H1 (cell line): Measurements from ENCODE around the gene CCDC89. TPM values are rescaled to one million over a fixed set of nuclear protein-coding genes. Genes with fewer than 3 reads are reported as not detected.

ENCODE experiments used
- BACH1 ChIP-seq: IDR thresholded peaks from 2 replicates; pipeline ENCODE4 v1.6.1; 2012; ENCODE audit warnings: low read length, improper control_type of control experiment
- CEBPB ChIP-seq: IDR thresholded peaks from 2 replicates; pipeline ENCODE4 v1.6.1; 2012; ENCODE audit warnings: low read depth, low read length
- E2F6 ChIP-seq: IDR thresholded peaks from 2 replicates; pipeline ENCODE4 v1.6.1; 2012; ENCODE audit warnings: inconsistent platforms
- RFX5 ChIP-seq: IDR thresholded peaks from 2 replicates; pipeline ENCODE4 v1.6.1; 2011; ENCODE audit warnings: low read depth, low read length, improper control_type of control experiment, borderline replicate concordance
- RNF2 ChIP-seq: fragments of 200-900, 300-1000 bp; sonication (generic); IDR thresholded peaks from 2 replicates; pipeline ENCODE4 v1.7.1; 2016; ENCODE audit warnings: borderline replicate concordance, low read depth, mild to moderate bottlenecking, antibody characterized with exemption, low read length; ENCODE audit not compliant: poor library complexity, severe bottlenecking; ENCODE audit errors: missing control alignments
- SAP30 ChIP-seq: fragments of 300-600 bp; sonication (generic); IDR thresholded peaks from 2 replicates; pipeline ENCODE4 v1.7.1; 2012; ENCODE audit warnings: low read length, moderate library complexity, mild to moderate bottlenecking, inconsistent platforms; ENCODE audit not compliant: insufficient read depth, insufficient replicate concordance
- TAF1 ChIP-seq: IDR thresholded peaks from 2 replicates; pipeline ENCODE4 v1.6.1; 2011; ENCODE audit warnings: mild to moderate bottlenecking, low read depth, low read length
- polyA plus RNA-seq, 7 experiments: library from polyadenylated mRNA; depleted of rRNA in 3 of 7; stranded (reverse) in 5 of 7; unstranded in 2 of 7; fragments of >200 nt in 5 of 7; fragments of 200-250 nt in 2 of 7; gene quantifications; 1 replicate in 5 of 7; 2 replicates in 1 of 7; 4 replicates in 1 of 7; pipeline versions ENCODE4 v1.2.1 to v1.2.3, GENCODE V29; 2011 to 2013; ENCODE audit warnings: missing spikeins in 2 of 7, mixed read lengths in 2 of 7
- total RNA-seq: library from RNA; stranded (reverse); fragmentation: NEBNext Ultra II Directional; extraction: Animal tissue kit (Norgen Biotek cat#: 25700); gene quantifications from 2 replicates; pipeline ENCODE4 v1.2.1, GENCODE V29; 2021
- TF ChIP-seq, protein P1 (sequence below): IDR thresholded peaks from 2 replicates; pipeline ENCODE4 v1.6.1; 2012; ENCODE audit warnings: low read length, inconsistent platforms

Gene CCDC89
- total and polyA plus RNA-seq, 2 of the 8 experiments (the other 6 are each of a cell fraction or from before 2014, with no cell fraction given) = not detected

- TF ChIP-seq E2F6 (no peak), TAF1 (no peak), RFX5 (no peak), BACH1 (no peak), SAP30 (no peak), CEBPB (no peak), RNF2 (no peak)
- TF ChIP-seq, protein P1, sequence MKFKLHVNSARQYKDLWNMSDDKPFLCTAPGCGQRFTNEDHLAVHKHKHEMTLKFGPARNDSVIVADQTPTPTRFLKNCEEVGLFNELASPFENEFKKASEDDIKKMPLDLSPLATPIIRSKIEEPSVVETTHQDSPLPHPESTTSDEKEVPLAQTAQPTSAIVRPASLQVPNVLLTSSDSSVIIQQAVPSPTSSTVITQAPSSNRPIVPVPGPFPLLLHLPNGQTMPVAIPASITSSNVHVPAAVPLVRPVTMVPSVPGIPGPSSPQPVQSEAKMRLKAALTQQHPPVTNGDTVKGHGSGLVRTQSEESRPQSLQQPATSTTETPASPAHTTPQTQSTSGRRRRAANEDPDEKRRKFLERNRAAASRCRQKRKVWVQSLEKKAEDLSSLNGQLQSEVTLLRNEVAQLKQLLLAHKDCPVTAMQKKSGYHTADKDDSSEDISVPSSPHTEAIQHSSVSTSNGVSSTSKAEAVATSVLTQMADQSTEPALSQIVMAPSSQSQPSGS = no peak
Measured at GRCh38 chr11:85709941-85710702, 24.1 kb upstream of the CCDC89 start (continued).
